Mucosa of gallbladder (tissue), 1 donor: ENCODE data around the gene DDX59. TPM values are rescaled to one million over a fixed set of nuclear protein-coding genes. Genes with fewer than 3 reads are reported as not detected.

Experiments used
- DNase-seq: peaks from one replicate; pipeline ENCODE4 v3.0.0-alpha.2; 2020; ENCODE audit warnings: low spot score
- total RNA-seq: library from RNA; stranded (reverse); gene quantifications from one replicate; pipeline ENCODE4 v1.2.1, GENCODE V29; 2021
- donor health status: DM: no; HTN: no; CAD: no.

The DDX59 gene
- 15.4 TPM for total RNA-seq

- peak; percentile 94 for DNase-seq
These were observed at the start of gene DDX59 for GRCh38 chr1:200669314-200670241. TSS of gene DDX59 (minus strand) at chr1:200669907. CDS start at chr1:200666740, 3,167 bp downstream.

DNA sequence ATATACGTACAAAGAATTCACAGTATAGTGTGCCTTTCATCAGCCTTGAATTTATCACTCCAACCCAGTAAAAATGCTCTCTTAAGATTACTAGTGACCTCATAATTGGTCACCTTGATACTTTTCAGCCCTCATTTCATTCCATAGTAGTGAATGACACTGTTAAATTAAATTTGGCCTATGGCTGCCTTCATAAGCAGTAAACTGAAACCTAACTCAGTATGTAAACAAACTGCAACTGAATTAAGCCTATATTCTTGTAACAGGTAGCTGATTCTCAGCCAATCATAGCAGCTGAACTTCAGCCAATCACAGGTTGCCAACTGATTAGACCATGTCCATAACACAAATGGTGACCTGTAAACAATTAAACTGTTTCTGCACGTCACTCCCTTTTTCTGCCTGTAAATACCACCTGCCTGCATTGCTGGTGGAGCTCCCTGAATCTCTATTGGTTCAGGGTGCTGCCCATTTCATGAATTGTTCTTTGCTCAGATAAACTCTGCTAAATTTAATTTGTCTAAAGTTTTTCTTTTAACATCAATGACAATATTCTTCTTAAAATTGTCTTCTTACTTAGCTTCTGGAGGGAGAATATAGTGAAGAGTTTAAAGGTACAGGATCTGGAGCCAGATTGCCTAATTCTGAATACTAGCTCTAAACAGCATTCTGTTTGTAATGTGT, 44.9 kb upstream of the DDX59 start:
- no peak for DNase-seq

DNA sequence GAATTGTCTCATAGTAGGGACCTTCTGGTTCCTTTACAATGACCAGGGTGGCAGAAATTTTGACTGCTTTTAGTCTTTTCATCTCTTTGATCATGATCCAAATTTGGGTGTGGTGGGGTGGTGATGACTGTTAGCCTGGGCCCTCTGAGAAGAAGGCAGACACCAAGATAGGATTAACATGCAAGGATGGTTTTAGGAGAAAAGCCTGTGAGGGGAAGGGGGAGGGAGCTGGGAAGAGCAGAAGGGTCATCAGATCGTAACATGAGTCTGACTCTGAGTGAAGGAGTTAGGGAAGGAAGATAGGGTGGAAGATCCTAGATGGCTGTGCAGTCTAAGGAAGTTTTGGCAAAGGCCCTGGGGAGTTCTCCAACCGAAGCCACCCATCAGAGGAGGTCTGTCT, 40.5 kb upstream of the DDX59 start:
- no peak for DNase-seq

GRCh38 chr1:200708769-200709168, 39.1 kb upstream of the DDX59 start:
- DNase-seq = no peak

DNA sequence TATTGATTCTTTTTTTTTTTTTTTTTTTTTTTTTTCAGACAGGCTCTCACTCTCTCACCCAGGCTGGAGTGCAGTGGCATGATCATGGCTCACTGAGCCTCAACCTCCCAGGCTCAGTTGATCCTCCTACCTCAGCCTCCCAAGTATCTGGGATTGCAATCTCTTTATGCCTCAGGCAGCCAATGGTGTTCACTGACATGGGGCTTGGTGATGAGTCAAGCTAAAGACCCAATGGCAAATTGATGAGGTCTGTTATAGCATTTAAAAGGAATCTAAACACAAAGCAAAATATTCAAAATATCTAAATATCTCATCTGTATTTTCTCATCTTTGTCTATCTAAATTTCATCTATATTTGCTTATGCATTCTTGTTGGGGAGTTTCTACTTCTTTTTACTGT, 38.5 kb upstream of the DDX59 start:
- DNase-seq = no peak

- DNase-seq = no peak
These were observed 37.4 kb upstream of the DDX59 start for GRCh38 chr1:200707116-200707515.

DNA sequence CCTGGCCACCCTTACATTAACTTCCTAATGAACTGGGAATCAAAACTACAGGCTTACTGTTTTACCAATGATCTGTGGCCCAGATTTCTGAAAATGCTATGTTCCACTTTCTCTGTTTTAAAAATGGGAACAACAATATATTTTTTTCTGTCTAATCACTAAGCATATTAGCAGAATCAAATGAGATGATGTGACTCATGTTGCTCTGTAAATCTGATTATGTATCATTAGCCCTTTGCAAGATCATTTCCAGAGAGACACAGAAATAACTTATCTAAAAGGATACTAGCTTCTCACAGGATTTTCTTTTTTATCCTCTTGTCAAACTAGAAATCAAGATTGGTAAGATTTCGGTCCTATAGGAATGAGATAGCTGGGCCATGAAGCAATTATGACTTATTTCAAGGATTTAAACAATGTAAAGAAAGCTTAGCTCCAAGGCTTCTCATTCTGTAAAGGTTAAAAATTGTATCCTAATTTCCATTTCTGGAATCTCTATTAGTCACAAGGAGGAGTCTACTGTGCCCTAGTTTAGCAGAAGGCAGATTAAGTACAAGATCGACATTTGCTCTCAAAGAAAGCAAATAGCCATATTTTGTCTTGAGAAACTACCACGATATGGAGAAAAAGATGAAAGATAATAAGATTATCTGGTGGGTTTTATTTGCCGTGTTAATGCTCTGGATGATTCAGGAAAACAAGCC, 36.6 kb upstream of the DDX59 start:
- no peak for DNase-seq

DNA sequence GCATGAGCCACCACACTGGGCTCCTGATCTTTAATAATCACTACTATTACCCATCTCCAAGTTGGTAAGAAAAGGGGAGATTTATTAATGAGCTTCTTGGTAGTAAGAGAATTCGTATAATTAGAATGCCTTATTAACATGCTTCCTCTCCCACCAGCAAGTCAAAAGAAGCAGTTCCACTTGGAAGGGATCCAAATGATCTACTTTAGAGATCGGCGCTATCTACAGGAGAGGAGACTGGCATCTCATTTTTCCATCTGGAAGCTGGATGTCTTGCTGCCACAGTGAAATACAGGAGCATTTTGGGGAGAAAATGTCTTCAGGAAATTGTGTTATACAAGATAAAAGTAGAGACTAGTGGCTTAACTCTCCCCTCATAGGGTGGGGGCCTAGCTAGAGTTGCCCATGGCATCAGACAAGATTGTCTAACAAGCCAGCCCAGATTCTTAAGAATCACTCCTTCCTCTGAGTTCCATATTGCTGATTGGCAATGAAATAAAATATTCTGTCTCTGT, 35.3 kb upstream of the DDX59 start:
- DNase-seq = no peak

- no peak for DNase-seq
These were observed 30.2 kb upstream of the DDX59 start for GRCh38 chr1:200699871-200700270.

DNA sequence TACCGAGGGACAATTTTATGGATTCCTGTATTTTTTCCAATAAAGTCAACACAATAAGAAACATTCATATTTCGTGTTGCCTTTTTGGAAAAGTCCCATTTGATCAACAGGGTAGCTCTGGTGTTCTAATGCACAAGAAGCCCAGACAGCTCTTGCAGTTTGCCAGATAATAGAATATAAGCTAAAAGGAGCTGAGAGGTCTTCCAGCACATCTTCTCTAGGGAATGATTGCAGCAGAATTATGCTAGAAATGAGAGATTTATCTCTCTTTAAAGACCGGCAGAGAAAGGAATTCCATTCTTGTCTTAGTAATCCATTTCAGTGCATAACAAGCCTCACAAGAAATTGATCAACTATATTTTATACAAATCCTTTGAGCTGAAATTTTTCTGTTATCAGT, 25.0 kb upstream of the DDX59 start:
- no peak for DNase-seq

GRCh38 chr1:200693327-200693726, 23.6 kb upstream of the DDX59 start:
- no peak for DNase-seq

DNA sequence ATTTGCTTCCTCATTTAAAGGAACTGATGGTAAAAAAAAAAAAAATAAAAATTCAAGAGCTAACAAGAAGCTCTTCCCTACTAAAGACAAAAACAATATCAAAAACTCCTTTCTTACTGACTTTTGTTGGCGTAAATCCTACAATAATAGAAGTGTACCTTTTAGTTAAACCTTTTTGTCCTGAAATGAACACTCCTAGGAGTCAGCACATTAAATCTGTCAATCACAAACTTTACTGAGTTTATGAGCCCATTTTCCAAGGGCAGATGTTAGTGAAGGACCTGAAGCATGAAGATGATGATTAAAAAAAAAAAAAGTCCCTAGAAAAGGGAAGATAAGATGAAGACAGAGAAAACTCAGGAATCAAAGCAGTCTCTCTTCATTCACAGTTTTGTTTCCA, 22.6 kb upstream of the DDX59 start:
- no peak for DNase-seq

DNA sequence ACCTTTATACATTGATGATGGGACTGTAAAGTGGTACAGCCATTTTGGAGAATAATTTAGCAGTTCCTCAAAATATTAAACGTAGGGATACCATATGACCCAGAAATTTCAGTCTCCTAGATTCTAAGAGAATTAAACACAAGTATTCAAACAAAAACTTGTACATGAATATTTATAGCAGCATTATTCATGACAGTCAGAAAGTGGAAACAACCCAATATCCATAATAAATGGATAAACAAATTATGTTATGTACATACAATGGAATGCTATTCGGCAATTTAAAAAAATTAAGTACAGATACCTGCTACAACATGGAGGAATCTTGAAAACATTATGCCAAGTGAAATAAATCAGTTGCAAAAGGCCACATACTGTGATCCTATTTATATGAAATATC, 16.9 kb upstream of the DDX59 start:
- no peak for DNase-seq

- no peak for DNase-seq
These were observed 14.3 kb upstream of the DDX59 start for GRCh38 chr1:200684015-200684414.

DNA sequence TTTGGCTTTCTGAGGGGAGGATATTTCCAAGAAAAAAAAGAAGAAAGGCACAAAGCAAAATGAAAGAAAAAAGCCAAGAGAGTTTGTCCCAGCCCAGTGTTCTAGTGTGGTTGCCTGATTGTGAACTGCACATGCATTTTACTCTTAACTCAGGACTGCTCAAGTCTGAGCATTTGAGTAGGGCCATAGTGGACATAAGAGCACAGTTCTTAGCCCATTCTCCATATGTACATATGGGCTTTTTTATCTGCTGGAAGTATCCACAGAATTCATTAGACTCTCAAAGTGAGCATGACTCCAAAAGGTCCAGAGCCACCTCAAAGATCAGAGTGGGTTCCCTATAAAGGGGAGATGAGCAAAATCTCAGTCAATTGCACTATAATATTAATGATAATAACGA, 13.6 kb upstream of the DDX59 start:
- DNase-seq = no peak

- no peak for DNase-seq
These were observed 11.5 kb upstream of the DDX59 start for GRCh38 chr1:200681231-200681630.

DNA sequence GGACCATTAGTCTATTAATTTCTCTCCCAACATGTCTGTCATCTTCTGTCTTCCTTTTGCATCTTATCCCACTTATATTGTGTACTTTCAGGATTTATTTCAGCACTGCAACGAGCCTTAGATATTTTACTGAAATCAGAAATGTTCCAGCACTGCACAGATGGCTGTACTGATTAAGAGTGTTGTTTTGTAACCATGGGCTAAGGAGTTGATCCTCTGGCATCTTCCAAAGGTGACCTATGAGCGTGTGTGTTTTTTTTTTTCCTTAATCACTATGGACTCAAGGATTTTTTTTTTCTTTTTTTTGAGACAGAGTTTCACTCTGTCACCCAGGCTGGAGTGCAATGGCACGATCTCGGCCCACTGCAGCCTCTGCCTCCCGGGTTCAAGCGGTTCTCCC, 7.1 kb upstream of the DDX59 start:
- no peak for DNase-seq

- DNase-seq = no peak
These were observed 5.8 kb upstream of the DDX59 start for GRCh38 chr1:200675588-200675852.

- no peak for DNase-seq
These were observed 5.3 kb upstream of the DDX59 start for GRCh38 chr1:200674838-200675587.

- no peak for DNase-seq
These were observed 4.5 kb upstream of the DDX59 start for GRCh38 chr1:200673952-200674823.

DNA sequence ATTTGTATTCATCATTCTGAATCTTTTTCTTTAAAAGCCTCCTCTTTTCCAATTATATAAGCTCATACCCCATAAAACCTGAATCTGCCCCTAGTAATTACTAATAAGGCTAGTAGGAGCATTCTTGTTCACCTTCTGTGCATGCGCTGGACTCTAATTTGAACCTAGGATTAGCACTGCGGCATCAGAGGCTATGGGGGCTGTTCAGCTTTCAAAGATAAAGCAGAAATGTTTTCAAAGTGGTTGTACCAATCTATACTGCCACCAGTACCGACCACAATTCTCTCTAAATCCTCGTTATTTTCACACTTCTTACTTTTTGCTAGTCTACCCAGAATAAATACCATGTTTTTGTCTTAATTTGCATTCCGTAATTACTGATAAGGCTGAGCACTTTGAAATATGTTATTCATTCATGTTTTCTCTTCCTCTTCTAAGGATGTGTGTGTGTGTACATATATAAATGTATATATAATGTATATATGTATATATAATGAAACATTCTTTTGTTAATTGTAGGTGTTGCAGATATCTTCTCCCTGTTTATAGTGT, 1.6 kb upstream of the DDX59 start:
- DNase-seq = no peak
